ENCODE data around the gene LPIN1. TPM values are rescaled to one million over a fixed set of nuclear protein-coding genes. Genes with fewer than 3 reads are reported as not detected.

Gene LPIN1
- total and polyA plus RNA-seq, 2 of the 13 experiments (the other 11 are each of a cell fraction or from before 2014, with no cell fraction given): 9.7 to 19.4 TPM

GRCh38 chr2:11822746-11823451, 76.5 kb downstream of the LPIN1 start (continued):
- TF ChIP-seq HMGXB4 (CRISPR knock-in tag; IDR thresholded peaks at IDR 0.05; ENCODE audit: borderline replicate concordance in 1 of 2, low read depth in 1 of 2): no peak
- no peak for TF ChIP-seq ZNF101 (CRISPR knock-in tag; IDR thresholded peaks at IDR 0.05; ENCODE audit: borderline replicate concordance, low read depth)
- no peak for TF ChIP-seq HMG20A (CRISPR knock-in tag; IDR thresholded peaks at IDR 0.05; ENCODE audit: borderline replicate concordance)
- no peak for TF ChIP-seq ZNF296 (CRISPR knock-in tag; conservative IDR thresholded peaks at IDR 0.05)
- TF ChIP-seq GABPB1 (CRISPR knock-in tag; IDR thresholded peaks at IDR 0.05): no peak; the same call in 1 of the 2 replicates
- no peak for TF ChIP-seq ZFP37 (CRISPR knock-in tag; IDR thresholded peaks at IDR 0.05; ENCODE audit: borderline replicate concordance)
- TF ChIP-seq ZFP90 (CRISPR knock-in tag; IDR thresholded peaks at IDR 0.05; ENCODE audit: borderline replicate concordance): peak; percentile 62; the same call in 1 of the 2 replicates
- TF ChIP-seq GZF1 (CRISPR knock-in tag; IDR thresholded peaks at IDR 0.05): no peak
- TF ChIP-seq CCDC6 (CRISPR knock-in tag; IDR thresholded peaks at IDR 0.05): peak; percentile 70; the same call in 1 of the 2 replicates
- 0 out of 2 replicates have a peak, but pooled peaks have one; percentile 41 for TF ChIP-seq ZNF280D (CRISPR knock-in tag; IDR thresholded peaks at IDR 0.05)
- TF ChIP-seq KDM5B (CRISPR knock-in tag; IDR thresholded peaks at IDR 0.05; ENCODE audit: borderline replicate concordance): 0 out of 2 replicates have a peak, but pooled peaks have one; percentile 56
- TF ChIP-seq ZNF549 (CRISPR knock-in tag; IDR thresholded peaks at IDR 0.05): no peak
- TF ChIP-seq REL (CRISPR knock-in tag; conservative IDR thresholded peaks at IDR 0.05): no peak
- no peak for TF ChIP-seq FIP1L1 (IDR thresholded peaks at IDR 0.05; ENCODE audit: borderline replicate concordance, insufficient read depth, low read depth, low read length)
- no peak for TF ChIP-seq IKZF1 (IDR thresholded peaks at IDR 0.05)
- TF ChIP-seq E2F5 (CRISPR knock-in tag; conservative IDR thresholded peaks at IDR 0.05): no peak
- no peak for TF ChIP-seq GABPA (IDR thresholded peaks at IDR 0.05; ENCODE audit: low read depth, low read length)
- TF ChIP-seq GABPA (CRISPR knock-in tag; IDR thresholded peaks at IDR 0.05; ENCODE audit: low read depth): 0 out of 2 replicates have a peak, but pooled peaks have one; percentile 37
- peak; percentile 67; the same call in 1 of the 2 replicates for TF ChIP-seq ZNF556 (CRISPR knock-in tag; IDR thresholded peaks at IDR 0.05; ENCODE audit: borderline replicate concordance)
- no peak for TF ChIP-seq TAF1 (CRISPR knock-in tag; IDR thresholded peaks at IDR 0.05)
- no peak for TF ChIP-seq ELF3 (CRISPR knock-in tag; IDR thresholded peaks at IDR 0.05)
- TF ChIP-seq ZSCAN29 (CRISPR knock-in tag; conservative IDR thresholded peaks at IDR 0.05): no peak
- no peak for TF ChIP-seq ZBTB34 (CRISPR knock-in tag; IDR thresholded peaks at IDR 0.05)
